Femur (tissue), 1 donor: ENCODE data around the gene DRD2.

ENCODE experiments used
- DNase-seq: peaks from one replicate; pipeline ENCODE4 v3.0.0-alpha.2; 2017

DRD2 gene

DNA sequence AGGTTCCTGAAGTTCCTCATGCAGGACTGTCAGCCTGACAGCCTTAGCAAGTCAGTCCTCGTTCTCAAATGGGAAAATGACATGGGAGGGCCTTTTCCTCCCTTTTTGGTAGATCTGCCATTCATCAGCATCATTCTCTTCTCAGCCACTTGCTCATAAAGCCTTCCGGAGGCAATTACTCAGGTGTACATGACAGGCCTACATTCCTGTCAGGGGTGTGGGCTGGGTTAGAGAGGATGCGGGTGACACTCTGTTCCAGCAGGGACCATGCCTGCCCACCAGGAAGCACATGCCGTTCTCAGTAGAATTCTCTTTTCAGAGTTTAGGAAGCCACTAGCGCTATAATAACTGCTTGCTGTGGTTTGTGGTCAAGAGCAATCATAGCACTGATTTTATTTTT lies 111.8 kb downstream of the DRD2 start:
- DNase-seq = no peak
